Thyroid gland (tissue), 4 donors: Measurements from ENCODE around the gene KCNH4.

Experiments
- CTCF ChIP-seq, 6 experiments: fragments of 200-600 bp in 3 of 6; fragments of 450-650 bp in 3 of 6; sonication (generic) in 3 of 6; IDR thresholded peaks; one replicate each; pipeline ENCODE4 v1.5.1; 2016 to 2019; ENCODE audit warnings: antibody characterized with exemption in 6 of 6, mild to moderate bottlenecking in 2 of 6, inconsistent platforms in 1 of 6, moderate library complexity in 1 of 6
- POLR2A ChIP-seq, 2 donors: fragments of 450-650 bp; IDR thresholded peaks; one replicate each; pipeline ENCODE4 v1.6.1; 2017; ENCODE audit warnings: antibody characterized with exemption in 2 of 2, mild to moderate bottlenecking in 2 of 2, moderate library complexity in 1 of 2

- TF ChIP-seq CTCF (IDR thresholded peaks at IDR 0.05), result no peak
- TF ChIP-seq POLR2A (IDR thresholded peaks at IDR 0.05), result no peak
Measured at GRCh38 chr17:42202159-42202558, 21.2 kb upstream of the KCNH4 start.
